Esophagus squamous epithelium (tissue), 4 donors: ENCODE data around the gene NUP50.

ENCODE experiments used
- CTCF ChIP-seq, 6 experiments: fragments of 450-650 bp in 4 of 6; fragments of 200-600 bp in 2 of 6; sonication (generic) in 2 of 6; IDR thresholded peaks; one replicate each; pipeline ENCODE4 v1.5.1; 2016 to 2019; ENCODE audit warnings: antibody characterized with exemption in 6 of 6, mild to moderate bottlenecking in 4 of 6, moderate library complexity in 4 of 6
- POLR2A ChIP-seq, 4 donors: fragments of 450-650 bp; IDR thresholded peaks; one replicate each; pipeline ENCODE4 v1.6.1; 2017; ENCODE audit warnings: antibody characterized with exemption in 4 of 4, mild to moderate bottlenecking in 4 of 4, moderate library complexity in 3 of 4

- TF ChIP-seq CTCF (IDR thresholded peaks at IDR 0.05) (no peak), POLR2A (IDR thresholded peaks at IDR 0.05) (no peak)
Measured at GRCh38 chr22:45157907-45158306, 5.8 kb upstream of the NUP50 start.
